HG02763 (cell line): ENCODE data around the gene RNF166.
A peak's percentile ranks its signal among the peaks of the same experiment; 100 is the strongest.

ENCODE experiments used
- ATAC-seq: cut with Tn5 transposase; IDR thresholded peaks from one replicate; pipeline ENCODE4 v1.9.1; 2021; ENCODE audit warnings: mild to moderate bottlenecking, moderate library complexity; ENCODE audit not compliant: unreplicated experiment

RNF166 gene

GRCh38 chr16:88655053-88655732, 51.0 kb downstream of the RNF166 start:
- ATAC-seq = no peak

- ATAC-seq = no peak
These were observed 51.7 kb downstream of the RNF166 start for GRCh38 chr16:88654363-88655052.

- no peak for ATAC-seq
These were observed 52.4 kb downstream of the RNF166 start for GRCh38 chr16:88653596-88654362.

- ATAC-seq = no peak
These were observed 53.1 kb downstream of the RNF166 start for GRCh38 chr16:88653101-88653500.

- ATAC-seq = no peak
These were observed 53.5 kb downstream of the RNF166 start for GRCh38 chr16:88652762-88653063.

GRCh38 chr16:88651989-88652761, 54.0 kb downstream of the RNF166 start:
- no peak for ATAC-seq

- peak; percentile 65 for ATAC-seq
These were observed 54.8 kb downstream of the RNF166 start for GRCh38 chr16:88651276-88651988.

- ATAC-seq = peak; percentile 63
These were observed 55.4 kb downstream of the RNF166 start, which contains the start of gene CYBA for GRCh38 chr16:88650749-88651275. Gene CYBA (minus strand): TSS chr16:88651053. CDS start chr16:88651013, 40 bp downstream.

GRCh38 chr16:88649924-88650748, 56.1 kb downstream of the RNF166 start:
- peak; percentile 6 for ATAC-seq

GRCh38 chr16:88649195-88649923, 56.8 kb downstream of the RNF166 start:
- no peak for ATAC-seq

GRCh38 chr16:88647178-88648070, 58.8 kb downstream of the RNF166 start:
- no peak for ATAC-seq
